CD4-positive, alpha-beta T cell treated with Interferon alpha-2 for 1 hour (primary cell): ENCODE data around the gene GAK.

ENCODE experiments used
- DNase-seq, 2 donors: peaks; one replicate each; pipeline ENCODE4 v3.0.0-alpha.2; 2020 to 2022

GAK gene

DNA sequence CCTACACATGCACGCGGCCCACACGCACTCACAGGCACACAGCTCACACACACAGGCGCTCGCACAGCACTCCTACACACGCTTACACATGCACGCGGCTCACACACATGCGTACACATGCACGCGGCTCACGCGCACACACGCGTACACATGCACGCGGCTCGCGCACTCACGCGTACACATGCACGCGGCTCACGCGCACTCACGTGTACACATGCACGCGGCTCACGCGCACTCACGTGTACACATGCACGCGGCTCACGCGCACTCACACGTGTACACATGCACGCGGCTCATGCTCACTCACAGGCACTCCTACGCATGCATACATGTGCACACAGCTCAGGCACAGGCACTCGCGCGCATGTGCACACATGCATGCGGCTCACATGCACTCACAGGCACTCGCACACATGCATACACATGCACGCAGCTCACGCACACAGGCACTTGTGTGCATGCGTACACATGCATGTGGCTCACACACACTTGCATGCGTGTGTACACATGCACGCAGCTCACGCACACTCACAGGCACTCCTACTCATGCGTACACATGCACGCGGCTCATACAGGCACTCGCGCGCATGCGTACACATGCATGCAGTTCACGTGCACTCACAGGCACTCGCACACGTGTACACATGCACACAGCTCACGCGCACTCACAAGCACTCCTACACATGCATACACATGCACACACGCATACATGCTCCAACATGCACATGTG, 44.9 kb downstream of the GAK start:
- DNase-seq: no peak

DNA sequence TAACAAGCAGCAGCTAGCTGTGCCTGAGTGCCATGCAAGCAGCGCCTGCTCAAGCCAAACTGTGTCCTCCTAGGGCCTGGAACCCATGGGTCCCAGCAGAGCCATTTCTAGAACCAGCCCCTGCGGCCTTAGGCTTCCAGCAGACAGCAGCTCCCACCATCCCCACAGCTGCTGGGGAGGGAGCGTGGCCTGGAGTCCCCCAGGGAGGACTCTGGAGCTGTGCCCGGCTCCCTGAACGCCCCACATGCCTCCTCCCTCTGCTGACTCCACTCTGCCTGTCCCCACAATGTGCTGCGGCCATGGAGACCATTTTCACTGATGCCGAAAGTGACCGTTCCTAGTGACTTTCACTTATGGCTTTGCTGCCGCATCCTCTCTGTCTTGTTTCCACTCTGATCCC, 45.9 kb downstream of the GAK start:
- DNase-seq: no peak

- DNase-seq: no peak
These were observed 46.8 kb downstream of the GAK start for GRCh38 chr4:885353-885752.

DNA sequence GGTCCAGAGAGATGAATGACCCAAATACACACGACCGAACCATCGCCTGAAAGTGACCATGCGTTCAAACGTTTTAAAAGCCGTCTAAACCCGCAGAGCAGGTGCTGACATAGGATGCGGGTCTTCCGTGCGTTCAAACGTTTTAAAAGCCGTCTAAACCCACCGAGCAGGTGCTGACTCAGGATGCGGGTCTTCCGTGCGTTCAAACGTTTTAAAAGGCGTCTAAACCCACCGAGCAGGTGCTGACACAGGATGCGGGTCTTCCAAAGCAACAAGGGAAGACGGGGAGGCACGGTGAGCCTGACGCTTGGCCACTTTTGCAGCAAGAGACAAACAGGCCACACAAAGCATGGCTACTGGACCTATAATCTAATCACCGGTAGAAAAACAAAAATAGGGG, 47.2 kb downstream of the GAK start:
- no peak for DNase-seq

- no peak for DNase-seq
These were observed 47.9 kb downstream of the GAK start for GRCh38 chr4:884259-884658.

DNA sequence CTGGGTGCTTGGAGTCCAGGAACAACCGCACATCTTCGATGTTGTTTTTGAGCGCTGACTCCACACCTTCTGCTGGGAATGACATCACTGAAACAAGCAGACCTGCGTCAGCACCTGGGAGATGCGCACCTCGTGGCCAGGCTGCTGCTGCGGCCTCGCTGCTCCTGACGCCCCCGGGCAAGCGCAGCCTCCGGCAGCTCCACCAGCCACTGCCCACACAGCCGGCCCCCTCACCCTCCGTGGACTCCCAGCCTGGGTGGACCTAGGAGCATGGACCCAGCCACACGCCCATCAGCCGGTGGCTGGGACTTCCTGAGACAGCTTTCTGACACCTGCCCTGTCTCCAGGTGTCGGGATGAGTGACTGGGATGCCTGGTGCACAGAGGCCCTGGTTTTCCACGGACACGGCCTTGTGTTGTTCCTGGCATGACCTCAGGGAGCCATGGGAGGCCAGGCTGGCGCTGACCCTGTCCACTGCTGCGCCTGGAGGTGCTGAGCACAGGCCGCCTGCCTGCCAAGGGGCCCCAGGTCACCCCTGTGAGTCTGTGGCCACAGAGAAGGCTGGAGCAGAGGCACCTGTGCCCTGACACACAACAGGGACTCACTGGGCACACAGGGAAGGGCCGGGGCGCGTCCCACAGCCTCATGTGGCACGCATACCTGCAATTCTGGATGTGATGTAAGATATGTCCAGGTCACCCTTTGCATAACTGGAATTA, 48.6 kb downstream of the GAK start:
- DNase-seq: no peak

DNA sequence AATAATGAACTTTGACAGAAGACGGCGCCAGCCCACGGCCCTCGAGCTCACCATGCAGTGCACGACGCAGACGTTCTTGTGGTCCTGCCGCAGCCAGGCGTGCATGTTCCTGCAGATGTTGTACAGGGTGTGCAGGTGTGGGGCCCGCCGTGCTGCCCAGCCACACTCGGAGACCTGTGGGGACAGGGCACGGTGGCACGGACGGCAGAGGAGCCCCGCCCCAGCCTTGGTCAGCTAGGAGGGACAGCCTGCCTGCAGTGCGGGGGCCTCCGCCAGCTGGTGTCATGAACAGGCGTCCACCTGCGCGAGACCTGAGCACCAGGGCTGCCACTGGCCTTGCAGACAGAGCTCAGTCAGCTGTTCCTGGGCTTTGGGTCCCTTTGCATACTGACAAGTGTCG, 49.5 kb downstream of the GAK start:
- no peak for DNase-seq

GRCh38 chr4:881709-882108, 50.4 kb downstream of the GAK start:
- DNase-seq: no peak

- DNase-seq: no peak
These were observed 51.3 kb downstream of the GAK start for GRCh38 chr4:880684-881405.

GRCh38 chr4:879729-880077, 52.4 kb downstream of the GAK start:
- DNase-seq: peak in 1 of 2 donors; percentile 55

GRCh38 chr4:878796-879728, 53.1 kb downstream of the GAK start:
- peak in 1 of 2 donors; percentile 50 for DNase-seq

GRCh38 chr4:877502-877901, 54.6 kb downstream of the GAK start:
- DNase-seq: no peak

GRCh38 chr4:876780-877179, 55.3 kb downstream of the GAK start:
- no peak for DNase-seq

DNA sequence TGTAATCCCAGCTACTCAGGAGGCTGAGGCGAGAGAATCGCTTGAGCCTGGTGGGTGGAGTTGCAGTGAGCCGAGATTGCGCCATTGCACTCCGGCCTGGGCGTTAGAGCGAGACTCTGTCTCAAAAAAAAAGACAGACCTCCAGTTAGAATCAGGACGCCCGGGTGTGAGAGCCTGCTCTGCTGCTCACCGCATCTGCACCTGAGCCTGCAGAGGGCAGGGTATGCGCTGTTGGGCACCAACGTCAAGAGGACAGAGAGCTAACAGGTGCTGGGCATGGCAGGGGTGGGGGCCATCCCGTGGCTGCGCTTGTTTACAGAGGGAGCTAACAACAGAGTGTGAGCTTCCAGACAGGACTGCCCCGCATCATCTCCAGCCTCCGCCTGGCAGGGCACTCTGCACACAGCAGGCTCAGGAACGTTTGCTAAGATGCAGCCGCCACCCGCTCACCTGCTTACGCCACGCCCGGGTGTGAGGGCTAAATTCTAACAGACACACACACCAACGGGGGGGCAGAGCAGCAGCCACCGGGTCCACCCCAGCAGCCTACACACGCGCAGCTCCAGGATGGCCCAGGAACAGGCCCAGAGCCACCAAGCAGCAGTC, 56.2 kb downstream of the GAK start:
- no peak for DNase-seq

DNA sequence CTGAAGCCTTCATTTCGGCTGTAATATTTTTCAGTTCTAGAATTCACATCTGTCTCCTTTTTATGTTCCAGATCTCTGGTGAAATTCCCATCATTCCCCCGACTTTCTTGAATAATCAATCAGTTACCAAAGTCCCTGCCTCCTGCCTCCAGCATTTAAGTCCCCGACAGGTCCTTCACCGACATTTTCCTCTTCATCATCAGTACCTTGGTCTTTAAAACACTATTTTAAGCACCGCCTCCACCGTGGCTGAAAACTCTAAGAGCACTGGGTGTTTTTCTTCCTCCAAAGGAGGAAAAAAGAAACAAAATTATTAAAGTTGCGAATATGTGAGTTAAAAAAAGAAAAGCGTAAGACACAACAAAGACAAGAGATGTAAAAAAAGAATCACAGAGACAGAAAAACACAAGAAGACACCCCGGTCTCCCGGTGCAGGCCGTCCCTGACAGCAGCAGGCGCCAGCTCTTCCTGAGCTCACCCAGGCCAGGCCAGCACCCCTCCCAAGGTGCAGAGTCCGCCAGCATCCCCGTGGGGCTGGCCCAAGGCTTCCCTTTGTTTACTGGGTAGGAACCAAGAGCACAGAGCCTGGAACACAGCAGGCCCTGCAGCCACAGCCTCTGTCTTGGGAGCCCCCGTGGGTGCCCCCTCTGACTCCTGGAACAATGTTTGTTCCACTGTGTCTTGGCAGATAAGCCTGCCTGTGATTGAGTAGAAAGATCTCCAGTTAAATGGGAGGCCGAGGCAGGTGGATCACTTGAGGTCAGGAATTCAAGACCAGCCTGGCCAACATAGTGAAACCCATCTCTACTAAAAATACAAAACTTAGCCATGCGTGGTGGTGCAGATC, 56.9 kb downstream of the GAK start:
- no peak for DNase-seq

DNA sequence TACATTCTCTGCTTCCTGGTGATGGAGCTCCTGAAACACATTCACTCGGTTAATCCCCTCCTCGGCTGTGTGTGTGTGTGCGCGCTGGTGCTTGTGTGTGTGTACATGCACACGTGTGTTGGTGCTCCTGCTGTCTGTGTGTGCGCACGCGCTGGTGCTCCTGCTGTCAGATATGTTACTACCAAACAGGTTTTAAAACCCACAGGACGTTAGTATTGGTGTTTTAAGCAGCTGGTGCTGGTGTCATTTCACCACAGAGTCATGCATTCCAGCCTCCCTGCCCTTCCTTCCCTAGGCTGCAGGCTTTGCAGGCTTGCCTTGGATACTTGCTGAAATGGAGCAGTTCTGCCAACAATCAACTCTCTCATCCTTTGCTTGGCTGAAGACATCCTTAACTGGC, 58.1 kb downstream of the GAK start:
- no peak for DNase-seq

- DNase-seq: no peak
These were observed 59.7 kb downstream of the GAK start for GRCh38 chr4:872241-872981.

- no peak for DNase-seq
These were observed 60.6 kb downstream of the GAK start for GRCh38 chr4:871484-871883.

DNA sequence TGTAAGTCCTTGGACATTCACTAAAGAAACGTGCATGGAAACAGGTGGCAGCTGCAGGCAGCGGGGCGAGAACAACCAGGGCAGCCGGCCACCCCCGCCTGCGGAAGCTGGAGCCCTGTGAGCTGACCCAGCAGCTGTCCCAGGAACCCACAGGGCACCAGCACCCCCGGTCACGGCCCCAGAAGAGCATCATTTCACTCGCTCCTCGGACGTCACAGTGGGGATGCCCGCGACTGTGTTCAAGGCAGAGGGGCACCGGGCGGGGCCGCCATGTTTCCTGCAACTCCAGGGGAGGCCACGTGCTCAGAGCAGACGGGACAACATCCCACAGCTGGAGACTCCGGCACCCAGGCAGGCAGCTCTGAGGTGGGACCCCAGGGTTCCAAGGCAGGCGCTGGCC, 61.2 kb downstream of the GAK start:
- no peak for DNase-seq

- no peak for DNase-seq
These were observed 62.3 kb downstream of the GAK start for GRCh38 chr4:869776-870175.

GRCh38 chr4:868421-868820, 63.7 kb downstream of the GAK start:
- DNase-seq: no peak
